Activated CD8-positive, alpha-beta memory T cell treated with anti-CD3 and anti-CD28 coated beads, Interleukin-2, amount 50 U/mL, for 48 hours (primary cell): Measurements from ENCODE around the gene ARHGDIA.

Experiments
- DNase-seq: peaks from one replicate; pipeline ENCODE4 v3.0.0-alpha.2; 2020

Gene ARHGDIA

DNA sequence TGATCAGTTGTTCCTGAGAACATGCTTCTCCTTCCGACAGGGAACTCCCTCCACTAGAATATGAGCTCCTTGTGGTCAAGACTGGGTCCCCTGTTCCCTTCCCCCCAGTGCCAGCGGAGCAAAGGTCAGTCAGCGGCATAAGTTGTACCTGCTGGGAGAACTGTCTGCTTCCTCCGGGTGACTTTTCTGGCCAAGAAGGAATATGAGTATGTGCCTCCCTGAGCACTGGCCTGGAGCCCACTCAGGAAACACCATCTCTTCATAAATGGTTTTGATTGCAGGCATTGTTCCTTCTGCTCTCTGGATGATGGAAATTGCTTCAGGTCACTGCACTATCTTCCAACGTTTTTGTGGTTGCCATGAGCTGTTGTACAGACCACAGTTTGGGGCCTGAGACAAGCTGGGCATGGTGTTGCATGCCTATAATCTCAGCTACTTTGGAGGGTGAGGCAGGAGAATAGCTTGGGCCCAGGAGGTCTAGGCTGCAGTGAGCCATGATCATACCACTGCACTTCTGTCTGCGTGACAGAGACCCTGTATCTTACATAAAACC, 7.9 kb downstream of the ARHGDIA start:
- DNase-seq, result no peak

DNA sequence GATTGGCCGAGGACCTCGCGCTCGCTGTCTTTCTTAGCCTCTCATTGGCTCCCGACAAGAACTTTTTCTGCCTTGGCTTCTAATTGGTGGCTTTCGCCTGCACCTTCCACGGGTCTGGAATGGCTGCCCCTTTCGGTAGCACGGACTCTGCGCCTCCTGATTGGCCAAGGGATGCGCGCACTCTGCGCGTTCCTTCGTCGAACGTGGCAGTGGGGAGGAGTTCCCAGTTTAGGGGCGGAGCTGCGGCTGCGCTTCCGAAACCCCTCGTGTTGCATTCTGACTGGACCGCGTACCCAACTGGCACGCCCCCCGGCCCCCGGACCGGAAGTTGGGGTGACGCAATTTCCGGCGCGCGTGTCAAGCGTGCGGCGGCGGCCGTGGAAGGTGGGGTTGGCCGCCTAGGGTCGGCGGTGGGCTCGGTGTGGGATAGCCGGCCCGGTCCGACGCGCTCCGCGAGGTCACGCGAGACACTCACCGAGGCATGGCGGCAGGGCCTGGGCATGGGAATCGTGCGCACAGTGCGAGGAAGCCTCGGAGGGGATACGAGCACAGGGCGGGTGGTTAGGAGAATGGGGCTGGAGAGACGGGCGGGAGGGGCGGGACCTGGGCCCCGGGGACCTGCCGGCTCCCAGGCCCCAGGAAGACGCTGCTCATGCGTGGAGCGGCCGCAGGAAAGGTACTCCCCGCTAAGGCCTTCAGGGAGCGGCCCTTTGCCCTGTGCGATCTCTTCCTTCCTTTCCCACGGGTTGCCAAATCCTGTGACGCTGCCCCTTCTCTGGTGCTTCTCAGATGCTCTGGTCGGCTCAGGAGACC, 10.2 kb downstream of the ARHGDIA start:
- peak; percentile 100 for DNase-seq

DNA sequence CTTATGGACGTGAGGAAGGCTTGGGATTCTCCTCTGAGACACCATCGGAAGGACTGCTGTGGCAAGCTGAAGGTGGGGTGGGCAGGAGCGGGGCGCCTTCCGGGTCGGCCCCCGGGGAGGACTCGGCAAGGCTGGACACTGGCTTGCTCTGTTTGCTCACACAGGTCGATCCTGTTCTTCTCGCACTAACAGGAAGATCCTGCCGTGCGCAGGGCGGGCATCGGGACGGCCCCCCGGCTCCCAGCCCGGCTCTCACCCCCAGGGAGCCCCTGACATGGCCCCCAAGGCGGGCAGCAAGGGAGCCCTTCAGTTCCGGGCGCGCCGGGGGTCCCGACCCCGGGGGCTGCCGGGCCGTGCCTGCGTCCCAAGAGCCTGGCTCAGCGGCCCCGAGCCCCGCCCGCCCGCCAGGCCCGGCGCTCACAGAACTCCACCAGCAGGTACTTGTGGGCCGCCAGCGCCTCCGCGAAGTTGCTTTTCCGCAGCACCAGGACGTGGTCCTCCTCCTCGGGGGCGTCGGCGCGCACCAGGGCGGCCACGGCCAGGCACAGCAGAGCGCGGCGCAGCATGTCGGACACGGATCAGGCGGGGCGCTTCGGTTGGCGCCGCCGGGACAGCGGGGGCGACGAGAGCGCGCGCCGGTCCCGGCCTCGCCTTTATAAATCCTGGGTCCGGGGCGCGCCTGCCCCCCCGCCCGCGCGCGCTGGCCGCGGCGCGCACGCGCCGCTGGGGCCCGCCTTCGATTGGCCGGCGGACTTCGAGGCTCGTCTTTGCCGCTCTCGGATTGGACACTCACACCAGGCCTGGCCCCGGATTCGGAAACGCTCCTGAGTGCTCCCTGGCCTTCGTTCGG, 11.0 kb downstream of the ARHGDIA start, which contains the start of gene P4HB:
TSS of gene P4HB (minus strand) at position 630 of the 850 bp plus-strand sequence. CDS start at position 566, 64 bp downstream.
- DNase-seq, result peak; percentile 97

DNA sequence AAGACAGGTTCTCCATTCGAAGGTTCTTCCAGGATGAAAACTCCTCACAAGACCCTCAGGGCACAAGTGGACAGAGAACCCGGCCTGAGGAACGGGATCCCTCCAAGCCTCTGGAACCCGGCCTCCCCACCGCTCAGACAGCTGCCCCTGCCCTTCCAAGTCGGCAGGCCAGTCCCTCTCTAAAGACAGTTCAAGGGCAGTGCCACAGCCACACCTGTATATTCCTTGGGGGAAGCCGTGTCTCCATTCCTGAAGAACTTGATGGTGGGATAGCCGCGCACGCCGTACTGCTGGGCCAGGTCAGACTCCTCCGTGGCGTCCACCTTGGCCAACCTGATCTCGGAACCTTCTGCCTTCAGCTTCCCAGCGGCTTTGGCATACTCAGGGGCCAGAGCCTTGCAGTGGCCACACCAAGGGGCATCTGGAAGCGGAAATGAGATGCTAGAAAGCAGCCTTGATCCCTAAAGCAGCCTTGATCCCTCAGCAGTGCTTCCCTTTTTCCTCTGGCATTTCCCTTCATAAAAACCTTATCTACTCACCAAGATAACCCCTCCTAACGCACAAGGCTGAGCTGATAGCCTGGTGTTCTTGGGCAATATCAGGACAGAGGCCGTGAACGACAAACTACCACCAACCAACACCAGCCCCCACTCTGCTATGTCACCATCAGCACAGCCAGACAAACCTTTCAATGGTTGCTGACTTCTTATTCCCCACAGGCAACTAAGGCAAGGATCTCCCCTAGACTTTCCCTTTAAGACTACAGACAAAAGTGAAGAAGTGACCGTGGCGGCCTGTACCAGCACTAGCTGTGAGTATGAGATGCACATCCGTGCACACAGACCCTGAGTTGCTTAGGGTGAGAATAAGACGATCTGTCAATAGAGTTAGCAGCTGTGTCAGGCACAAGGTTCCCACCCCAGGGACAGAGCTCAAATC, 11.9 kb downstream of the ARHGDIA start:
- no peak for DNase-seq

DNA sequence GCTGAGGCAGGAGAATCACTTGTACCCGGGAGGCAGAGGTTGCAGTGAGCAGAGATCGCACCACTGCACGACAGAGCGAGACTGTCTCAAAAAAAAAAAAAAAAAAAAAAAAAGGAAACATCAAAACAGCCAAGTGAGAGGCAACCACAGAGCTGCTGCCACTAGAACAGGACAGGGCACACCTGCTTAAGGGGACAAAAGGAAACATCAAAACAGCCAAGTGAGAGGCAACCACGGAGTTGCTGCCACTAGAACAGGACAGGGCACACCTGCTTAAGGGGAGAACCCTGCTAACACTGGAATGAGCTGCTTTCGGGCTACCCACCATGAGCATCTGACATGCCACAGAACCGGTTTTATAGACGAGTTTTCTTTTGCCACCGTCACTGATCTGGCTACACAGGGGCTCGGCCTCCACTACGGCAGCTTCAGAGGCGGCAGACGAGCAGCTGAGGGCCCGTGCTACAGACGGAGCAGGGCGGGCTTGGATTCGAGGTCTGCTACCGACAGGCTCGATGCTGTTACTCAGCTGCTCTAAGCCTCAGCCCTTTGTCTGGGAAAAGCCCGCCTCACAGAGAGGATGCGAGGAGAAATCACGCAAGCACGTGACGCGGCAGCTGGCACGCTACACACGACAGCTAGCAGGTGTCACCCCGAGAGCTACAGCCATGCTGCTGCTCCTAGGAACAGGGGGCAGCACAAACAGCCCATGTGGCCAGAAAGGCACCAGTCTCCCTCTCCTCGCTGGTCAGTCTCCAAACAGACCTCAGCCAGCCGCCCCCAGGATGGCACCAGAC, 12.8 kb downstream of the ARHGDIA start:
- no peak for DNase-seq

DNA sequence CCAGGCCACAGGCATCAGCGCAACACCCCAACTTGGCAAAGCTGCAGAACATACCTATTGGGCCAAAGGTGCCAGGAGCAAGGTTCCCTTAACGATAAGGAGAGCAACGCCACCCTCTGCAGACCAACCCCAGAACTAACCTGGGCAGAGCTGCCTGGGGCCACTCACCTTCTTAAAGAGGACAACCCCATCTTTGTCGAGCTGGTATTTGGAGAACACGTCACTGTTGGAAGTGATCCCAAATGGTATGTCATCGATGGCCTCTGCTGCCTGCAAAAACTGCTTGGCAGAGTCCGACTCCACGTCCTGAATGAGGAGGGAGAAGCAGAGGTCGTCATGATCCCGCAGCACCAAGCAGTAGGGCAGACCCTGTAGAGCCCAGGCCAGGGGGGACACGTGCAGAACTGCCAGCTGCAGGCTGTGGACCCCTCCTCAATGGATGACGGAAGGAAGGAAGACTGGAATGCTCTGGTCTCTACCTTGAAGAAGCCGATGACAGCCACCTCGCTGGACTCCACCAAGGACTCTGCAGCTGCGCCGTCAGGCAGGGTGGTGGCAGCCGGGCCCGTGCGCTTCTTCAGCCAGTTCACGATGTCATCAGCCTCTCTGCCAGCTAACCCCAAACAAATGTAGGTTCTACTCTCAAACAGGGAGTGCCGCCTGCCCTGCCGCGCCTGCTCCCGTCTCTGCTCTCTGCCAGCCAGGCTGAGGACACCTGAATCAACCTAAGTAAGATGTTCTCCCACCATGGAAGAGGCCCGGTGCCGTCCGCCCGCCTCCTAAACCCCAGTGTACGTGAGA, 16.0 kb downstream of the ARHGDIA start:
- DNase-seq, result no peak

DNA sequence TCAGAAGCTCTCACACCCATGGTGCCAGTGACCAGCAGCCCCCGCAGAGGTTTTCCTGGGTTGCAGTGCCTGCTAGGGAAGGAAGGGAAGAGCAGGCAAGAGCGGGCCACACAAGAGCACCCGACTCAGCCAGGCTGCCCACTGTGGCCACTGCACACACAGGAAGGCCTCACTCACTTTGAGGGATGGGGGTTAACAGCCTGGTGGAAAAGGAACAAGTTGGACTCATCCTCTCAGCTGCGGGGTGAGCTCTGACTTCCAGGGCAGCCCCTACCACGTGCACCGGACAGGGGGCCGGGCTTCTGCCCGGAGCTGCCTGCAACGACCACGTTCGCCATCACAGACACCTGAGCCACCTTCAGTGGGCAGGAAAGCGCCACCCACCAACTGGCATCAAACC, 18.9 kb downstream of the ARHGDIA start:
- DNase-seq, result no peak

DNA sequence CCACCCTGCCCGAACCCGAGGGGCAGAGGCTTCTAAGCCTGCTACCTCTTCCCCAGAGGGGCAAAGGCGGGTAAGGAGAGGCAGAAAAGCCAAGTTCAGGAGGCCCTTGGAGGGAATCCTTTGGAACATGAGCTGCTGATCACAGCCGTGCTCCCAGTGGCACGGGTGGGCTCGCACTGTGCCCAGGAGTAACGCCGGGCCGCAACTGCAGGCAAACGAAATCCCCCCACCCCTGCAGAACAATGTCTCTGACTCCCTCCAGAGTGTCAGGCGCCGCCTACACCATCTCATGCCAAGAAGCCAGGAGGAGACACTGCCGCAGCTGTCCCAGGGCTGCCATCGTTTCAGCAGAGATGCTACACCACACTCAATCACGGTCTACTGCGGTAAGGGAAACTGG, 19.7 kb downstream of the ARHGDIA start:
- DNase-seq, result no peak

DNA sequence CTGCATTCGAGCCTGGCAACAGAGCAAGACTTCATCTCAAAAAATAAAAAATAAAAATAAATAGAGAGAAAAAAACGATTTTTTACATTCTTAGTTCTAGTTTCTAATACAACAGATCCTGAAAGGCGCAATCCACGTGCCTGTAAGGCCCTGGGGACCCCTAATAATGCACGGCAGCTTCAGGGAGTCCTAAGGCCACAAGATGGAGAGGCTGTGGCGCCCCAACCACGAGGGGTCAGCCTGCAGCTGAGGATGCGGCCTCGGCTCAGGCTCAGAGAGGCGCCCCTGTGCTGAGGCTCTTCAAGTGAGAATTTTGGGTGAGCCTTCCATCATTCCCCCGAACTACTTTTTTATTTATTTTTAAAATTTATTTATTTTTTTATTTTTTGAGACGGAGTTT, 21.7 kb downstream of the ARHGDIA start:
- no peak for DNase-seq

DNA sequence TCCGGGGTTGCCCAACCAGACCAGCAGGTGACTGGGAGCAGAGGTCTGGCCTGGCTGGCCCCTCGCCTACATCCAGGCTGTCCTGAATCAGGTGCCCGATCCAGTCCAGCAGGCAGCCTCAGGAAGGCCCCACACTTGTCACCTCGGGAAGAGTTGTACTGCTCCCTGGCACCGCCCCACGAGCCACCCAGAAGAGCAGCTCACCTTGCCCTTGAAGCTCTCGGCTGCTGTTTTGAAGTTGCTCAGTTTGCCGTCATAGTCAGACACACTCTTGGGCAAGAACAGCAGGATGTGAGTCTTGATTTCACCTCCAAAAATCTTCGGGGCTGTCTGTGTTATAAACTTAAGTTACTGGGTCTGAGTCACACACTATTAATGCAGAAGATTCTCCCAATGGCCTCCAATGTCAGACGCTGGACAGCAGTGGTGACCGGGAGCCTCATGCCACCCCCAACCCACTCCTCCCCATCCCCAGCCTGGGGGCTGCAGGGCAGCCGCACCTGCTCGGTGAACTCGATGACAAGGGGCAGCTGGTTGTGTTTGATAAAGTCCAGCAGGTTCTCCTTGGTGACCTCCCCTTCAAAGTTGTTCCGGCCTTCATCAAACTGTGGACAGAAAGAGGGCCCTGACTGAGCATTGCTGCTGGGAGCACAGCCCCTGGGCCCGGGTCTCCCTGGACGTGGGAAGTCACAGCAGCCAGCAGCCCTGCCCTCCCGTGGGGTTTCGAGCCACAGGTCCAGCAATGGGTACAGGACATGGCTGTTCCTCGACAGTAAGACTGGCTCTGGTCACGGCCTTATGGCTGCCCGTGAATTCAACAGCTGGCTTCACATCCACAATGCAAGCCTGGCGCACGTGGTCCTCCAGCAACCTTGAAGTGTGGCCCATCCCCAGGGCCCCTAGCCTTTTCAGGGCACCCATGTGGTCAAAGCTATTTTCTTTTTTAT, 24.1 kb downstream of the ARHGDIA start:
- DNase-seq, result no peak

DNA sequence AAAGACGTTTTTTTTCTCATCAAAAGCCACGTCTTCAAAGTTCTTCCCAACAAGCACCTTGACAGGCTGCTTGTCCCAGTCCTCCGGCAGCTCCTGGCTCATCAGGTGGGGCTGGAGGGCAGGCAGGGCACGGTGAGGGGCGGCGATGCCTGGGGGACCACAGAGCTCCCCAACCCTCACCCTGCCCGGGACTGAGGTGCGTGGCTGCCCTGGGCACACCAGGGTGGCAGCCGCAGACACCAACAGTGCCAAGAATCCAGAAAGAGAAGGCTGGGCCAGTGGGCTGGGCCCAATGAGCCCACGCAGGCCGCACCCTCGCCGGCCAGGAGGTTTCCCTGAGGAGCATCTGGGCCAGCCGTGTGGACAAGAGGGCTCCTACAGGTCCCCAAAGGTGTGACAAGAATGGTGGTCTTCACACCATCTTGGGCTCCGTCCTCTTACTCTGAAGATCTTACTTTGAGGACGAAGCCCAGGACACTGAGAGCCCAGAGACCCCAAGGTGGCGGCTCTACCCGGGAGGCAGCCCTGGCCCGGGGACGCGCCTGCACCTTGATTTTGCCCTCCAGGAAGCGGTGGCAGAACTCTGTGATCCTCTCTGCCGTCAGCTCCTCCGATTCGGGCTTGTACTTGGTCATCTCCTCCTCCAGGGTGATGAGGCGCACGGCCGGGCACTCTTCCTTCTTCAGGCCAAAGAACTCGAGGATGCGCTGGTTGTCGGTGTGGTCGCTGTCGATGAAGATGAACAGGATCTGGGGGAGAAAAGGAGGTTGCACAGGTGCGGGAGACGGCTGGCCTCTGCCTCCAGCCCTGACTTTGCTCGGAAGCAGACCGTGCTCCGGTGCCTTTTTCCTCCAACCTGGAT, 25.0 kb downstream of the ARHGDIA start:
- DNase-seq, result no peak

DNA sequence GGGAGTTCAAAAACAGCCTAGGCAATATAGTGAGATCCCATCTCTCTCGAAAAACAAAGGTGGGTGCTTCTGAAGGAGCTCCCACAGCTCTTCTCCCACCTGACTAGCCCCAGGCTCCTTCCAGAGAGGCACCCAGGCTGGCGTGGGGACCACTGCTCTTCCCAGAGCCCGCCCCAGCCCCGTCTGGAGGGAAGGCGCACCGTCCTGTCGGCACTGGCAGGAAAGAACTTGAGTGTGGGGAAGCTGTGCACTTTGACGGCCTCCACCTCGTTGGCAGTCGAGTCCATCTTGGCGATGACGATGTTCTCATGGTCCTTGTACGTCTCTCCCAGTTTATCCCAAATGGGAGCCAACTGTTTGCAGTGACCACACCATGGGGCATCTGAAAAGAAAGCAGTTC, 25.8 kb downstream of the ARHGDIA start:
- no peak for DNase-seq

DNA sequence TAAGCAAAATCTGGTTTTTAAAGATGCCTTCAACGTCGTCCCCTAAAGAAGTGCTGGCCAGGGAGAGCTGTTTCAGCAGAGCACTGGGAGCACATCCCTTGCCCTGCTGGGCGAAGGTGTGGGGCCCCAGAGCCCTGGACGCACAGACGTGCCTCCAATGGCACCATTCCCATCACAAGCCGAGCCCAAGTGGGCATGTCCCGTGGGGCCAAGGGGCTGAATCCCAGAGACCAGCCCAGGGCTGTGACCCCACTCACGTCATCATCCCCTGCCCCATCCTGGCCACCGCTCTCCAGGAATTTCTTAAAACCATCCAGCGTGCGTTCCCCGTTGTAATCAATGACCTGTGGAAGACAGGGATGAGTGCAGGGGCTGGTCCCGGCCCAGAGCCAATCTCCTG, 26.2 kb downstream of the ARHGDIA start:
- no peak for DNase-seq

DNA sequence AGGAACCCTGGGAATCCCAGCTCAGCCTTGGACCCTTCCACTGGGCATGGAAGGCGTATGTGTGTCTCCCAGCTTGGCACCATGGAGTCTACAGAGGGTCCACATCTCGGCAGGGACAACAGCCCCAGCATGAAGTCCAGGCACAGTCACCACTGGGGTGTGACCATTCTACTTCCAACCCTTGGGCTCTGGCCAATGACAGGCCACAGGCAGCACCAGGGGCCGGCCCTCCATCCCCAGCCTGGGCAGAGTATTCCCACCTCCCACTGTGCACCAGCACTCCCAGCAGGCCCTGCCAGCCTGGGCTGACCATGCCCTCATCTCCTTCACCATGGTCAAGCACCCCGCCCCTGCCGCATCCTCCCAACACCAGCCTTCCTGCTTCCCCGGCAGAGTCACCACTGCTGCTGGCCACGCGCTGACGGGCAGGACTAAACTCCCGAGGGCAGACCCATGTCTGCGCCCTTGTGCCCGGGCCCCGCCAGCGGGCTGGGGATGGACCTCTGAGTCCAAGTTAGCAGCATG, 26.7 kb downstream of the ARHGDIA start:
- DNase-seq, result no peak

DNA sequence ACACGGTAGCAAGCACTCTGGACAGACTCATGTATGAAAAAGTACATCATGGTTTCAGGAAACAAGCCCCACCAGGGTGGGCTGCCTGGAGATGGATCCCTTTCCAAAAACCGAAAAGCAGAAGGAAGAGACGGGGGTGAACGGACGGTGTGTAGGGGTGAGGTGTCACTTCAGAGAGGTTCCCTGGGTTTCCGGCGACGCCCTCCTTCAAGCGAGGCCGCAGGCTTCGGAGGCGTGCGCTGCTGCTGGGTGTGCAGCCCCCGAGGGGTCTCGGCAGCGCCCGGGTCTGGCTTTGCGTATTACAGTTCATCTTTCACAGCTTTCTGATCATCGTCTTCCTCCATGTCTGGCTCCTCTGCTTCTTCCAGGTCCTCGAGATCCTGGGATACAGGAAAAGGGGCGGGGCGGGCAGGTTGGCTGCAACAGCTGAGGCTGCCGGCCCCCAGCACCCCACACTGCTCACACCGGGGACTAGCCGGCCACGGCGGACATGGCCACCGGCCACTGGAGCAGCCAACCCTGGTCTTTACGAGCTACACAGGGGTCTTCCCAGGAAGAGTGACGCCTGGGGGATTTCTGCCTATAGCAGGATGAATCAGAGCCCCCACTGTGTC, 27.3 kb downstream of the ARHGDIA start:
- DNase-seq, result no peak

DNA sequence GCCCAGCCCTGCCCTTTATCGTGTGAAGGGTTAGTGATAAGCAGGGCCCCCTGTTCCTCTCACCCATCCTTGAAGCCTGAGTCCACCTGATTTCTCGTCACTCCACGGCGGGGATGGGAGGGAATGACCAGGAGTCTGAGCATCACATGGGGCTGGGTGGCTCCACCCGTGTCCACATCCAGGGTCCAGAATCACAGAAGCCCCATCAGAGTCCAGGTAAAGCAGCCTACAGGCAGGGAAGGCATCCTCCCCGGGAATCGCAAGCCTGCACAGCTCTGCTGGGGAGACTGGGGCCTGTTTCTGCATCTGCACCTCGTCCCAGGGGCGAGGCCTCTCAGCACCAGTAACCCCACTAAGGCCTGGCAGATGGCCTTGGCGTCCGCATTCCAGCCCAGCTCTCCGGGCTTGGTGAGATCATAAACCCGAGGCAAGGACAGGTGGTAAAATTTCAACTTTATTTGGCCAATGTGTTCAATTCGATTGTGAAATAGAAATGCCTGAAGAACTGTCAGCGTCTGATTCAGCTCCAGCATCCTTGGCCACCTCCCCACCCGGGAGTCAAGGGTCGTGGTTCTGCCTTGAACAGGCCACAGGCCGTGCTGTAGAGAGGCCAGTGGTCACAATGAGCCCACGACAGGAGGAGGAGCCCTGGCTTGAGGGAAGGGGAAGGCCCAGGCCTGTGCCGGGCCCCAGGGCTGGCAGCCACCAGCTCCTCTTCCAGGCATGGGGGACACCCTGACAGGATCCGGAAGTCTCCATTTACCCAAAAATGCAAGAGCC, 28.2 kb downstream of the ARHGDIA start:
- DNase-seq, result no peak

DNA sequence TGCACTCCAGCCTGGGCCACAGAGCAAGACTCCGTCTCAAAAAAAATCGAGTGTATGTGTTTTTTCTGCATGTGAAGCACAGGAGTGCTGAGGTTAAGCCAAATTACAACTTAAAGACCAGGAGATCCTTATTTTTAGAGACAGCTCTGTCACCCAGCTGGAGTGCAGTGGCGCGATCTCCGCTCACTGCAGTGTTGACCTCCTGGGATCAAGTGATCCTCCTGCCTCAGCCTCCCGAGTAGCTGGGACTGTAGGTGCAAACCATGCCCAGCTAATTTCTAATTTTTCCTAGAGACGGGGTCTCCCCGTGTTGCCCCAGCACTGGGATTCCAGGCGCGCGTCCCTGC, 28.8 kb downstream of the ARHGDIA start:
- DNase-seq, result no peak
